ENCODE results near the gene TMEM141.
"Not testable (repeated sequence)": the region's sequence is repeated elsewhere in the genome, so short reads cannot be mapped to it uniquely, and the experiment has no call there.

TMEM141 gene

DNA sequence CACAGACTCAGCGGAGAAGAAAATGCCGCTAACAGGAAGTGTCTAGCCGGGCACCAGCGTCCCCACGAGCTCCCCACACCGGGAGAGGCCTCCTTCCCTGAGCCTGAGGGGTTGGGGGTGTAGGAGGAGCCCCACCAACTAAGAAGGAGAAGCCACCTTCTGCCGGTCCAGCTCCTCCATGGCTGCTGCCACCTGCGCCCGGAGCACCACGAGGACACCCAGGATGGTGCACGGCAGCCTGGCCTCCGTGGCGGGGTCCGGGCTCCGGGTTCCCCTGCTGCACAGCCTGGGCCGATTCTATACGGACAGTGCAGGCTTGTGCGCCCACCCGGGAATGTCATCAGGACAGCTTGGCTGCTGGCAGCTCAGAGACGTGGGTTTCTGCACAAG is 33.4 kb upstream of the TMEM141 start:
- TF ChIP-seq, protein P1, sequence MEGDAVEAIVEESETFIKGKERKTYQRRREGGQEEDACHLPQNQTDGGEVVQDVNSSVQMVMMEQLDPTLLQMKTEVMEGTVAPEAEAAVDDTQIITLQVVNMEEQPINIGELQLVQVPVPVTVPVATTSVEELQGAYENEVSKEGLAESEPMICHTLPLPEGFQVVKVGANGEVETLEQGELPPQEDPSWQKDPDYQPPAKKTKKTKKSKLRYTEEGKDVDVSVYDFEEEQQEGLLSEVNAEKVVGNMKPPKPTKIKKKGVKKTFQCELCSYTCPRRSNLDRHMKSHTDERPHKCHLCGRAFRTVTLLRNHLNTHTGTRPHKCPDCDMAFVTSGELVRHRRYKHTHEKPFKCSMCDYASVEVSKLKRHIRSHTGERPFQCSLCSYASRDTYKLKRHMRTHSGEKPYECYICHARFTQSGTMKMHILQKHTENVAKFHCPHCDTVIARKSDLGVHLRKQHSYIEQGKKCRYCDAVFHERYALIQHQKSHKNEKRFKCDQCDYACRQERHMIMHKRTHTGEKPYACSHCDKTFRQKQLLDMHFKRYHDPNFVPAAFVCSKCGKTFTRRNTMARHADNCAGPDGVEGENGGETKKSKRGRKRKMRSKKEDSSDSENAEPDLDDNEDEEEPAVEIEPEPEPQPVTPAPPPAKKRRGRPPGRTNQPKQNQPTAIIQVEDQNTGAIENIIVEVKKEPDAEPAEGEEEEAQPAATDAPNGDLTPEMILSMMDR (IDR thresholded peaks at IDR 0.05; ENCODE audit: low read depth, low read length) = no peak
- DNase-seq = no peak
- no peak overlapping the region for H3K4me3 ChIP-seq (ENCODE audit: low read depth, low read length)
- no peak overlapping the region for H3K27ac ChIP-seq
- H3K36me3 ChIP-seq = no peaks in the 10 kb centered on the region
- no peaks in the 10 kb centered on the region for H3K27me3 ChIP-seq (ENCODE audit: insufficient read depth, low read depth, severe bottlenecking)
- peaks cover 5% of the 10 kb centered on the region for H3K9me3 ChIP-seq (ENCODE audit: severe bottlenecking)

DNA sequence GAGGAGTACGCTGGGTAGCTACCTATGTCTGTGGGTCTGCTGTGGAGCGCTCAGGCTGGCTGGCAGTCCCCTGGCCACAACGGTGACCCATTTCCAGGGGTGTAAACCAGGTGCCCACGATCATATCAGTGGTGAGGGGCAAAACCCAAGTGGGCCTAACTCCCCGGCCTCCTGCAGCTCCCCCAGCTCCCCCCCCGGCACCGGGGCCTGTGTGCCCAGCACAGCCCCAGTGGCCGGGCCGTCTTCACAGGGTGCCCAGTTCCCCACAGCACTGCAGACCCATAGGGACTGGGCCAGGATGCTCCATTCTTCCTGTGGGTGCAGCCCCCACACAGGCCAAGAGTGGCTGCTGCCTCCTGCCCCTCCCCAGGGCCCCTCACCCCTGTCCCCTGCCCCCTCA is 32.1 kb upstream of the TMEM141 start:
- no peak overlapping the region for H3K4me3 ChIP-seq (ENCODE audit: low read depth, low read length)
- no peaks in the 10 kb centered on the region for H3K27me3 ChIP-seq (ENCODE audit: insufficient read depth, low read depth, severe bottlenecking)
- TF ChIP-seq, protein P1 (IDR thresholded peaks at IDR 0.05; ENCODE audit: low read depth, low read length) = no peak
- DNase-seq = no peak
- H3K36me3 ChIP-seq = no peaks in the 10 kb centered on the region
- H3K9me3 ChIP-seq (ENCODE audit: severe bottlenecking) = peaks cover 5% of the 10 kb centered on the region
- no peak overlapping the region for H3K27ac ChIP-seq

DNA sequence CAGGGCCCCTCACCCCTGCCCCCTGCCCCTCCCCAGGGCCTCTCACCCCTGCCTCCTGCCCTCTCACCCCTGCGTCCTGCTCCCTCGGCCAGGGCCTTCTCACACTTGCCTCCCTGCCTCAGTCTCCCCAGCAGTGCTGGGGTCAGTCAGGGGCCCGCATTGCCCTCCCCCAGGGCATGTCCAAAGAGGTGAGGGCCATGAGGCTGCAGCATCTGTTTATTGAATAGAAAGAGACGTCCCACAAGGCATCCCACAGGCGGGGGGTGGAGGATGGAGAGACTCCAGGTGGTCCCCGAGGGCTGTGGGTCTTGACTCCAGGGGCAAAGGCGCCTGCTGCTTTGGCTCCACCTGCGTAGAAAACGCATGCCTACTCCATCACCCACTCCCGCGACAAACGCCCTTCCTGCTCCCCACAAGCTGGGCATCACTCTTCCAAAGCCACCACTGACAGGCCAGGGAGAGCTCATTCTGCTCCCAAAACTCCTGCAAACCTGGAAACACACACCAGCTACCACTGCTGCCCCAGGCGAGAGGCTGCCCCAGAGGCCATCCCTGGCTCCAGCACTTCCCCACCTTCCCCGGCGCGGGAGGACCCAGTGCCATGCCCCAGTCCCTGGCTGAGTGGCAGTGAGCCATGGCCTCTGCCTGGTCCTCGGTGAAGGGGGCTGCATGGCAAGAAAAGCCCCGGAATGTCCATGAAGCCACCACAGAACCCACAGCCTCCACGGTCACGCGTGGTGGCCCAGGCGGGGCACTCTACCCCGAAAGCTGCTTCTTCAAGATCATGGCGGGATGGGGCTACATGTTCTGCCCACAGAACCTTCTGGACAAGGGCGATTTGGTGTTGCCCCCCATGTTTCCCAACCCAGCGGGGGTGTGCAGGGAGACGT is 31.5 kb upstream of the TMEM141 start:
- TF ChIP-seq, protein P1 (IDR thresholded peaks at IDR 0.05; ENCODE audit: low read depth, low read length) = no peak
- Histone ChIP-seq H3K9me3 (ENCODE audit: severe bottlenecking) (peaks cover 5% of the 10 kb centered on the region), H3K27me3 (ENCODE audit: insufficient read depth, low read depth, severe bottlenecking) (no peaks in the 10 kb centered on the region), H3K27ac (no peak overlapping the region), H3K4me3 (ENCODE audit: low read depth, low read length) (no peak overlapping the region), H3K36me3 (no peaks in the 10 kb centered on the region)
- no peak for DNase-seq

DNA sequence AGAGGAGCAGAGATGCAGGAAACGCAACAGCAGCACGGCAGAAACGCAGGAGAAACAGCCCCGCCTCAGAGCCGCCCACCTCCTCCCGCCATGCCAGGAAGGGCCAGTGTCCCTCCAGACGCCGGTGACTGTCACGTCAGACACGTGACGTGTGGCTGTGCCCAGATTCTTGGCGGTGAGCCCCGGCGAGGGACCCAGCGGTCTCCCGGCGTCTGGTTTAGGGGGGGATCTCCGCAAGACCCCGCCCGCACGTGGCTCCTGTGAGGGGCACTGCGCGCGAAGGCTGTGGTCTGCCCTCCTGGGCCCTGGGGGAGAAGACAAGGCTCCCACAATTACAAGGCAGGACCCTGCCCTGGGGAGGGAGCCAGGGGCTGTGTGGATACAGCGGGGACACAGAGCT is 30.7 kb upstream of the TMEM141 start:
- Histone ChIP-seq H3K36me3 (no peaks in the 10 kb centered on the region), H3K4me3 (ENCODE audit: low read depth, low read length) (no peak overlapping the region), H3K27ac (no peak overlapping the region), H3K27me3 (ENCODE audit: insufficient read depth, low read depth, severe bottlenecking) (no peaks in the 10 kb centered on the region), H3K9me3 (ENCODE audit: severe bottlenecking) (peaks cover 5% of the 10 kb centered on the region)
- TF ChIP-seq, protein P1 (IDR thresholded peaks at IDR 0.05; ENCODE audit: low read depth, low read length) = no peak
- no peak for DNase-seq

DNA sequence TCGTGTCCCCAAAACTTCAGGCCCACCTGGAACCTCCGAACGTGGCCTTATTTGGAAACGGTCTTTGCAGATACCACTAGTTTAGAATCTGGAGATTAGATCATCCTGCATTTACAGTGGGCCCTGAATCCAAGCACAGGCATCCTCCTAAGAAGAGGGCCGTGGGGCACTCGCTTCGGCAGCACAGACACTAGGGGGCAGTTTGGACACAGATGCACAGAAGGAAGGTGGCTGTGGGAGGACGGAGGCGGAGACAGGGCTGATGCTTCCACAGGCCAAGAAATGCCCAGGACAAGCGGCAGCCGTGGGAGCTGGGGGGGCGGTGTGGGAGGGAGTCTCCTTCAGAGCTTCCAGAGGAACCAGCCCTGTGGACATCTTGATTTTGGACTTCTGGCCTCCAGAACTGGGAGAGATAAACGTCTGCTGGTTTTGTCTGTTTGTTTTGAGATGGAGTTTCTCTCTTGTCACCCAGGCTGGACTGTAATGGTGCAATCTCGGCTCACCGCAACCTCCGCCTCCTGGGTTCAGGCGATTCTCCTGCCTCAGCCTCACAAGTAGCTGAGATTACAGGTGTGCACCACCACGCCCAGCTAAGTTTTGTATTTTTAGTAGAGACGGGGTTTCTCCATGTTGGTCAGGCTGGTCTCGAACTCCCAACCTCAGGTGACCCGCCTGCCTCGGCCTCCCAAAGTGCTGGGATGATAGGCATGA is 30.2 kb upstream of the TMEM141 start:
- H3K4me3 ChIP-seq (ENCODE audit: low read depth, low read length); H3K27me3 ChIP-seq (ENCODE audit: insufficient read depth, low read depth, severe bottlenecking); H3K9me3 ChIP-seq (ENCODE audit: severe bottlenecking); H3K36me3 ChIP-seq; H3K27ac ChIP-seq: not testable (repeated sequence)
- peak; percentile 90 for DNase-seq
- TF ChIP-seq, protein P1 (IDR thresholded peaks at IDR 0.05; ENCODE audit: low read depth, low read length) = peak; percentile 86

All from WERI-Rb-1 (cell line).